OCI-LY1 (cell line): ENCODE results near the gene SLC17A1.

Experiments used
- CTCF ChIP-seq: fragments of 200-600 bp; sonication (generic), shearing (Covaris generic); IDR thresholded peaks from 2 replicates; pipeline ENCODE4 v1.5.1; 2017; ENCODE audit warnings: mild to moderate bottlenecking, antibody characterized with exemption, low read length, moderate library complexity, mixed read lengths
- EZH2 ChIP-seq: fragments of 200-600 bp; sonication (generic), shearing (Covaris generic); IDR thresholded peaks from 2 replicates; pipeline ENCODE4 v1.8.0; 2017; ENCODE audit warnings: borderline replicate concordance, mixed run types, mild to moderate bottlenecking, antibody characterized with exemption, low read length, moderate library complexity, mixed read lengths

GRCh38 chr6:25746968-25747367 is 84.9 kb downstream of the SLC17A1 start:
- TF ChIP-seq CTCF (0 out of 2 replicates have a peak, but pooled peaks have one; percentile 27), EZH2 (no peak)
